ENCODE measurements around the gene PRKG2.

The PRKG2 gene

GRCh38 chr4:81218206-81218605 is 3.2 kb upstream of the PRKG2 start:
- DNase-seq (ENCODE audit: low read depth in 2 of 2): no peak

DNA sequence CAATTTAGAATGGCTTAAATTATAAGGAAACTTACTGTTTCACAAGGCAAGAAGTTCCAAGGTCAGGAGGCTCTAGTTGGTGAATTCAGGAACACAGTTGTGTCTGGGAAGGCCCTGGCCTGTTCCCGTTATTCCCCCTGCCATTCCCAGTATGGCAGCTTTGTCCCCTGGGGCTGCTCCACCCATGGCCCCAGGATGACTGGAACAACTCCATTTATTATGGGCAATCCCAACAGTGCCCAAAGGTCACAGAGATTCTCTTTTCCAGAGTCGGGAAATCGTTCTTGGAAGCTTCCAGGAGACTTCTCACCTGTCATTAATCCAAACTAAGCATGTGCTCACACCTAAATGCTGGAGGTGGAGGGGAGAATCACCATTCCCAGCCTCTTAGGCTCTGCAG is 2.8 kb upstream of the PRKG2 start:
- DNase-seq (ENCODE audit: low read depth in 2 of 2): no peak

- no peak for DNase-seq (ENCODE audit: low read depth in 2 of 2)
Observed at GRCh38 chr4:81215931-81216330, 909 bp upstream of the PRKG2 start.

GRCh38 chr4:81214144-81214880 is 710 bp downstream of the PRKG2 start:
- no peak for DNase-seq (ENCODE audit: low read depth in 2 of 2)

DNA sequence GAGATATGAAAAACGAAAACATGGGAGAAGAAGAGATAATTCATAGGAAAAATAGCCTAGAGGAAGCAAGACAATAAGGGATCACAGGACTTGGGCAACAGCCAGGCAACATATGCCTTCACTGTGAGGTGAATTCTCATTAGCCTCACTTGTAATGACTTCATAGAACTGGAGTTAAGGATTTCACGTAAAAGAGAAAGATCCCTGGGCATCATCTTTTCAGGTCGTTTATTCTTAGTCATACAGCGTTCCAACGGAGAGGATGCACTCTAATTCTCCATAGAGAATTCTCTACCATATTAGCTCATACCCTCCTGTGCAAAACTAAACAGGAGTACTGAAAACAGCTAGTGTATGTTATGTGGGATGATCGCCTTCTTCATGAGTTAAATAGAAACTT is 1.4 kb downstream of the PRKG2 start:
- DNase-seq (ENCODE audit: low read depth in 2 of 2): no peak

DNA sequence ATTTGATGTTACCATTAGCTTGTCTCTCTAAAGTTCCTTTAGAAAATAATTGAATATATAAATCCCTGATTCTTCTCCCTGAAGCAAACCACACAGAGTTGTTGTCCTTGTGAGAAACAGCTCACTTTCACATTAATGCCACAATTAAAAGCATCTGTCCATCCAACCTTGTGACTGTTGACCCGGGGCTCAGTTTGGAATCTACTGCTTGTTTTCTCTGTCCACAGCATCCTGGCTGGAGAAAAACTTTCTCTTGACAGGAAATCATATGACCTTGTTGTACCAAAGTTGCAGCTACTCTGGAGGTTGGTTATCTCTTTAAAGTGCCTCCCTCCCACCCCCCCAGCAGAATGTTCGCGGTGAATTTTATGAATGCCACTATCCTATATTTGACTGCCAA is 3.1 kb downstream of the PRKG2 start:
- no peak for DNase-seq (ENCODE audit: low read depth in 2 of 2)

DNA sequence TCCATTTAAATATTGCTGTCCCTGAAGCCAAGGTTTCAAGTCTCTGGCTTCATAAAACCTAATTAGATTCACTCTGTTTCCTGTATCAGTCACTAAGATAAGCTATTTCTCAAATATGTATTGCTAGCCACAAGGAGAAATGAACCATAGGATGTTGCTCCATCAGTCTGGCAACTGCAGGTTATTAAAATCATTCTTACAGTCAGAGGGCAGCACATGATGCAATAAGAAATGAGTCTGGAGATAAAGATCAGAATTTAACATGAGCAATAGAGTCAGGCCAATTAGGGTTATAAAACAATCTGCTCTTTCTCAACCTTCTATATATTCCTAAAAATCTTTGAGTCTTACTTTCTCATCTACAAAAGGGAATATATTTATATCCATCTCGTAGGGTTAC is 7.2 kb downstream of the PRKG2 start:
- DNase-seq (ENCODE audit: low read depth in 2 of 2): no peak

DNA sequence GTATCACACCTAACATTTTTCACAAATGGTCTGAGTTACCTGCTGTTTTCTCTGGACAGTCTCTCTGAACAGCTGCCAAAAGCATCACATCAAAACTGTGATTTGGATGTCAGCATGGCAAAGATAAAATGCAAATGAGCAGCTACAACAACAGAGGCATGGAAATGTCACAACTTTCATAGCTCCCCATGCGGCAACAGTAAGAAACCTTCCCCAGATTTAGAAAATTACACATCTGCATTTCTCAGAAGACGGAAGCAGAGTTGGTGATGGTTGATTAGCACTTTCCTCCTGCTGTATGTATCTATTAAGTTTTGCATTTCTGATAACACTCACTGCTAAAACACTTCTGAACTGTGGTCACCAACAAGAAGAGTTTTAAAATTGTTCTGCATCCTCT is 9.7 kb downstream of the PRKG2 start:
- DNase-seq (ENCODE audit: low read depth in 2 of 2): no peak

DNA sequence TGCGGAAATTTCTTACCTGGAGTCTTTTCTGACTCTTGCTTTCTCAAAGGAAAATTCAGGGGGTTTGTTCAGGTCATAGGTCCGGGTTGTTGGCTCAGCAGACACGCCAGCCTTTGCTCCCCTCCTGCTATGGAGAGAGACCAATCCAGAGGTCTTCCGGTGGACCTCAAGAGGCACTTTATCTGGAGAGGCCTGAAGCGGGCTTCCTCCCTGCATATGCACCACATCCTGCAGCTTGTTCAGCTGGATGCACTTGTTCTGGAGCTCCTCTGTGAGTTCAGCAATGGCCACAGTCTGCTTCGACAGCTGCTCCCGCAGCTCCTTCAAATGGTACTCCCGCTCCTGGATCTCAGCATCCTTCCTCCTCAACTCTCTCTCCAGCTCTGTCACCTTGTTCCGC is 10.5 kb downstream of the PRKG2 start:
- DNase-seq (ENCODE audit: low read depth in 2 of 2): no peak

DNA sequence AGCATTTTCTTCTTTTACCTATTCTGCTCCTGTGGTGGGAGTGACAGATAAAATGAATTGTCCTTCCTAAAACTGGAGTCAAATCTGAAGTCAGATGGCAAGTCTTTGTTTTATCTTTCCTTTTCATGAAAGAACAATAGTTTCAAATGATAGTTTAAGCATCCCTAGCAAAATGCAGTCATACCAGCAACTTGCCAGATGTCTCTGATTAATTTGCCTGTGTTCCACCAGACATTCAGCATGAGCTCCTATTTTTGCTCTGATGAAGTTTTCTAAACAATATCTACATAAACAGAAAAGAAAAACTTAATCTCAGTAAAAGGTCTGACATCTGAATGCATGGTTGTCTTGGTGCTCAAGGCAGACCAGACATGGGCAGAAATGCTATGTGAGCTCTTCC is 15.2 kb downstream of the PRKG2 start:
- DNase-seq (ENCODE audit: low read depth in 2 of 2): no peak

- DNase-seq (ENCODE audit: low read depth in 2 of 2): no peak
Observed at GRCh38 chr4:81198609-81199008, 16.4 kb downstream of the PRKG2 start.

GRCh38 chr4:81197864-81198524 is 17.0 kb downstream of the PRKG2 start:
- DNase-seq (ENCODE audit: low read depth in 2 of 2): no peak

GRCh38 chr4:81196126-81196650 is 18.8 kb downstream of the PRKG2 start:
- DNase-seq (ENCODE audit: low read depth in 2 of 2): no peak

DNA sequence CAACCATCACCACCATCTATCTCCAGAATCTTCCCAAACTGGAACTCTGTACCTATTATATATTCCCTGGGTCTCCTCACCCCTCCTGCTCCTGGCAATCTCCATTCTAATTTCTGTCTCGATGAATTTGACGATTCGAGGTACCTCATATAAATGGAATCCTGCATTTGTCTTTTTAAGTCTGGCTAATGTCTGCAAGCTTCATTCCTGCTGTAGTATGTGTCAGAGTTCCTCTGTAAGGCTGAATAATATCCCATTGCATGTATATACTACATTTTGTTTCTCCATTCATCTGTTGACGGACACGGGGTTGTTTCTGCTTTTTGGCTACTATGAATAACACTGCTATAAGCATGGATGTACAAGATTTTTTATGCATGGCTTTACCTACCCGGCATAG is 19.5 kb downstream of the PRKG2 start:
- no peak for DNase-seq (ENCODE audit: low read depth in 2 of 2)

DNA sequence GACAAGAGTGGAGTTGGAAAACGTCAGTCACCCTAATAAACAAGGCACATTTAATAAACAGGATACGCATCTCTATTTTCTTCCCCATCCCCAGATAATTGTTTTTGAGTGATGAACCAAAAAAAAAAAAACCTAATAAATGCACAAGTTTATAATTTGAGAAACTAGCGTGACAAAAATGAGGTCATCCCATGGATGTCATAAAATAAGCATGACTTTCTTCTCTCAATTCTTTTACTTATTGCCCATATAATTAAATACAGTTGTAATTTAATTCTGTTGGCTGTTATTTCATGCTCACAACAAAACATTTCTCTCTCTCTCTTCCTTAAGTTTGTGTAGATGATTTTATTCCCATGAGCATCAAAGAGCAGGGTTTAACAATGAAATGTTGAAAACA is 20.7 kb downstream of the PRKG2 start:
- no peak for DNase-seq (ENCODE audit: low read depth in 2 of 2)

GRCh38 chr4:81180916-81181315 is 34.1 kb downstream of the PRKG2 start:
- DNase-seq (ENCODE audit: low read depth in 2 of 2): no peak

- no peak for DNase-seq (ENCODE audit: low read depth in 2 of 2)
Observed at GRCh38 chr4:81179326-81179725, 35.7 kb downstream of the PRKG2 start.

- no peak for DNase-seq (ENCODE audit: low read depth in 2 of 2)
Observed at GRCh38 chr4:81173213-81173612, 41.8 kb downstream of the PRKG2 start.

GRCh38 chr4:81166458-81167160 is 48.4 kb downstream of the PRKG2 start:
- DNase-seq (ENCODE audit: low read depth in 2 of 2): no peak

DNA sequence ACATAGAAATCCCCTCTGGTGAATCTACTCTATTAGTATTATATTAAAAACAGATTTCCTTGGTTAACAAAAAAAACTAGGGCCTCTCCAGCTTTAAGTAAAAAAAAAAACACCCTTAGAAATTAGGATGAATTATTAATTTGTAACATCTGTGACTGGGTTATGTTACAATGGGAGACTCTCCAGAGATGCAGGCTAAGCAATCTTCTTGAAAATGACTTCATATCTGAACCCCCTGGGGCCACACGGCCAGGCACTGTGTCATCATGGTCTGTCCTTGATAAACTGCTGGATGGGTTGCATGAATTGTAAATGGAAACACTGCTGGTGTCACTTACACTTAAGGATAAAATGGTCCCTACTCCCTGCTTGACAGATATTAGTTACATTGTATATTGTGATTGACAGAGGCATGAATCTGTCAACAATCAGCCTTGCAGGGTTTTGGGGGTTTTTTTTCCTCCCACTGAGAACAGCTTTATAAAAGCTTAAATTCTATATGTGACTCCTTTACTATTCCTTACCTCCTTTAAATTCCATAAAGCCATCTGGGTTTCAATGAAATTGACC is 49.1 kb downstream of the PRKG2 start:
- no peak for DNase-seq (ENCODE audit: low read depth in 2 of 2)

DNA sequence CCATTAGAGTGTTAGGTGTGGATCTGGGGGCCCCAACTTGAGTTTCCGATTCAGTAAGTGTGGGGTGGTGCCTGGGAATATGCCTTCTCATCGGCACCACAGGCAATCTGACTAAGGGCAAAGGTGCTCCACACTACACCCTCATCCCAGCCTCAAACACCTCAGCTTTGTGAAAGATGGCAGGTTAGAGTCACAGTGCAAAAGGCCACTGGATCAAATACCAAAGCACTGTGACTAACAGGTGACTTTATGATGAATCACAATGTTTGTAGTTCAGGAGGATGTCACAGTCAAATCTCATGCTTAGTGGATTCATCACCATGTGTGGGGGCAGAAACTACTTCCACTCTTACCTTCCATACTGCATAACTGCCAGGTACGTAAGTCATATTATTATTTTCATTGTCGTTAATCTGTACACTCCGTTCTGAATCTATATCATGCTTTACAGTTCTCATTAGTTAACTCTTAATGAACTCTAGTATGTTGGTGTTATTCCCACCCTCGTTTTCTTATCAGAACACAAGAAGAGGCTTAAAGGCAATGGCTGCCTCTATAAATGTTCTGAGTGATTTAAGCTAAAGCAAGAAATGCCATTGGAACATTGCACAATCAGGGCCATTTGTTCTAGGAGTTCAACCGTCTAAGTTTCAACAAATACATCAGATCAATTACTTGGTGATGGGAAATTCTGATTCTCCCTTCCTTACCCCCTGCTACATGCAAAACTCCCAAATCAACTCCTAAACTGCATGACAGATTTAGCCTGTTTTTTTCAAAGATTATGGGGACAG is 50.2 kb downstream of the PRKG2 start:
- no peak for DNase-seq (ENCODE audit: low read depth in 2 of 2)

DNA sequence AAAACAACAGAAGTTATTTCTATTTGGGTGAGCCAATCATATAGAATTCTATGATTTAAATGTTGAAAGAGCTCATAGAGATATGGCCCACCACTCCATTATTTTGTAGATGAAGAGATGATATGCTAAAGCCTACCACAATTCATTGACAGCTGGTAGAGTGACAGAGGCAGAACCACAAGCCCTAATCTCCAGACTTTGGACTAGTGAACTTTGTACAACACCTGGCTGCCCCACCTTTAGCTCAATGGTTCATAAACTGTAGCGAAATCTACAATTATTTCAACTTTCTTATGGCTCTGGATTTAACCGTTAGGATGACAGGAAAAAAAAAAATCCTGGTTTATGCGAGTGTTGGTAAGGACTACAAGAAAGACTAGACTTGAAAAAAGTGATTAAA is 50.9 kb downstream of the PRKG2 start:
- no peak for DNase-seq (ENCODE audit: low read depth in 2 of 2)
